Osteoblast (primary cell): ENCODE data around the gene APBA2. TPM values are rescaled to one million over a fixed set of nuclear protein-coding genes. Genes with fewer than 3 reads are reported as not detected.
A peak's percentile ranks its signal among the peaks of the same experiment; 100 is the strongest.

Experiments
- DNase-seq: peaks from one replicate; pipeline ENCODE4 v3.0.0; 2011; ENCODE audit warnings: low spot score, mixed read lengths; ENCODE audit not compliant: insufficient read length; ENCODE audit errors: missing footprints
- H2AFZ ChIP-seq: 2 replicates; pipeline ENCODE4 v1.6.0; 2011; ENCODE audit warnings: mild to moderate bottlenecking, low read length
- H3K27ac ChIP-seq: 2 replicates; pipeline ENCODE4 v1.5.1; 2011; ENCODE audit warnings: mild to moderate bottlenecking, low read depth, low read length, moderate library complexity
- H3K27me3 ChIP-seq: 2 replicates; pipeline ENCODE4 v1.6.0; 2012; ENCODE audit warnings: mild to moderate bottlenecking, control low read depth, inconsistent platforms, low read length, moderate library complexity; ENCODE audit not compliant: insufficient read depth
- H3K36me3 ChIP-seq: 2 replicates; pipeline ENCODE4 v1.5.1; 2011; ENCODE audit warnings: mild to moderate bottlenecking, low read length, control low read depth, moderate library complexity; ENCODE audit not compliant: insufficient read depth
- H3K4me1 ChIP-seq: 2 replicates; pipeline ENCODE4 v1.5.1; 2011; ENCODE audit warnings: mild to moderate bottlenecking, low read length, control low read depth, moderate library complexity; ENCODE audit not compliant: insufficient read depth
- H3K4me2 ChIP-seq: 2 replicates; pipeline ENCODE4 v1.6.0; 2011; ENCODE audit warnings: mild to moderate bottlenecking, low read length; ENCODE audit not compliant: insufficient read depth
- H3K4me3 ChIP-seq: fragments of 200-600 bp; sonication (generic); 3 replicates; pipeline ENCODE4 v1.5.1; 2012; ENCODE audit warnings: mild to moderate bottlenecking, low read length, inconsistent platforms; ENCODE audit not compliant: insufficient read depth
- H3K79me2 ChIP-seq: 2 replicates; pipeline ENCODE4 v1.6.0; 2012; ENCODE audit warnings: mild to moderate bottlenecking, low read length, control low read depth, inconsistent platforms; ENCODE audit not compliant: insufficient read depth
- H3K9me3 ChIP-seq: 2 replicates; pipeline ENCODE4 v1.5.1; 2011; ENCODE audit warnings: low read depth, low read length, control low read depth
- H4K20me1 ChIP-seq: 2 replicates; pipeline ENCODE4 v1.6.0; 2012; ENCODE audit warnings: mild to moderate bottlenecking, low read length, control low read depth; ENCODE audit not compliant: insufficient read depth
- total RNA-seq: library from RNA; depleted of rRNA; stranded (reverse); fragments of >200 nt; gene quantifications from 2 replicates; pipeline ENCODE4 v1.2.3, GENCODE V29; 2012
- TF ChIP-seq, protein P1 (sequence below): IDR thresholded peaks from 2 replicates; pipeline ENCODE4 v1.5.1; 2011; ENCODE audit warnings: mild to moderate bottlenecking, low read depth, low read length, moderate library complexity; ENCODE audit errors: extremely low read depth

The APBA2 gene
- total RNA-seq, 1 donor = 6.2 TPM

DNA sequence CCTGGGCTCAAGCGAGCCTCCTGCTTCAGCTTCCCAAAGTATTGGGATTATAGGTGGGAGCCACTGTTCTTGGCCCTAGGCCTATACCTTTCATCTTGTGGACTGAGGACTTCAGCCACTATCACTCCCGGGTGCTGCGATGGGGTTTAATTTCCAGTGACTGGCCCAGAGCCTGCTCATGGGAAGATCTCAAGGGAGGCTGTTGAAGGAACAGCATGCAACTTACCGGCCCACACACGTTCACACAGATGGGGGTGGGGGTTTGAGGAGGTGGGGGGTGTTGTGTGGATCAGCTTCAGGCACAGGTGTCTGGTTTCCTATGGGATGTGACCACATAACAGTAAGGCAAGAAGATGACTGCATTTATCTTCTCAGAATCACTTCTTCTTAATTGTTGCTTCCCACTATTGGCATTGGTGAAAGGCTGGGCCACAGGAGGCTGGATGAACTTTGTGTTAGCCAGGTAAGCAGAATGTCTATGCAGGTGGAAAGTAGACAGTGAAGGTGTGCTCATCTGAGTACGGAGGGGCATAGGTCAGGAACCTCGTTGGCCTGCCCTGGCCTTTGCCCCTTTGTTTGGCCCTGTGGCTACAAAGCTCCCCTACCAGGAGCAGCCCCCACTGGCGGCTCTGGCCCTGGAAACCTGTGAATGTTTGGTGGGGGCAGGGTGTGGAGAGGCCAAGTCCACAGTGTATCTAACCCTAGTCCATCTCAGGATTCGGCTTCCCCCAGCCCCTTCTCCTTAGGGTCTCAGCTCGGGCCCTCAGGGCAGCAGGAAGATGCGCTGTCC lies 1.4 kb upstream of the APBA2 start:
- Histone ChIP-seq H3K4me1 (no peaks in the 10 kb centered on the region), H3K9me3 (no peaks in the 10 kb centered on the region), H3K4me2 (no peak overlapping the region), H2AFZ (no peak overlapping the region), H3K4me3 (no peak overlapping the region), H3K27me3 (peaks cover 9% of the 10 kb centered on the region), H3K27ac (no peak overlapping the region), H3K79me2 (no peaks in the 10 kb centered on the region), H3K36me3 (no peaks in the 10 kb centered on the region), H4K20me1 (peaks cover 3% of the 10 kb centered on the region)
- no peak for DNase-seq
- TF ChIP-seq, protein P1, sequence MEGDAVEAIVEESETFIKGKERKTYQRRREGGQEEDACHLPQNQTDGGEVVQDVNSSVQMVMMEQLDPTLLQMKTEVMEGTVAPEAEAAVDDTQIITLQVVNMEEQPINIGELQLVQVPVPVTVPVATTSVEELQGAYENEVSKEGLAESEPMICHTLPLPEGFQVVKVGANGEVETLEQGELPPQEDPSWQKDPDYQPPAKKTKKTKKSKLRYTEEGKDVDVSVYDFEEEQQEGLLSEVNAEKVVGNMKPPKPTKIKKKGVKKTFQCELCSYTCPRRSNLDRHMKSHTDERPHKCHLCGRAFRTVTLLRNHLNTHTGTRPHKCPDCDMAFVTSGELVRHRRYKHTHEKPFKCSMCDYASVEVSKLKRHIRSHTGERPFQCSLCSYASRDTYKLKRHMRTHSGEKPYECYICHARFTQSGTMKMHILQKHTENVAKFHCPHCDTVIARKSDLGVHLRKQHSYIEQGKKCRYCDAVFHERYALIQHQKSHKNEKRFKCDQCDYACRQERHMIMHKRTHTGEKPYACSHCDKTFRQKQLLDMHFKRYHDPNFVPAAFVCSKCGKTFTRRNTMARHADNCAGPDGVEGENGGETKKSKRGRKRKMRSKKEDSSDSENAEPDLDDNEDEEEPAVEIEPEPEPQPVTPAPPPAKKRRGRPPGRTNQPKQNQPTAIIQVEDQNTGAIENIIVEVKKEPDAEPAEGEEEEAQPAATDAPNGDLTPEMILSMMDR = no peak

DNA sequence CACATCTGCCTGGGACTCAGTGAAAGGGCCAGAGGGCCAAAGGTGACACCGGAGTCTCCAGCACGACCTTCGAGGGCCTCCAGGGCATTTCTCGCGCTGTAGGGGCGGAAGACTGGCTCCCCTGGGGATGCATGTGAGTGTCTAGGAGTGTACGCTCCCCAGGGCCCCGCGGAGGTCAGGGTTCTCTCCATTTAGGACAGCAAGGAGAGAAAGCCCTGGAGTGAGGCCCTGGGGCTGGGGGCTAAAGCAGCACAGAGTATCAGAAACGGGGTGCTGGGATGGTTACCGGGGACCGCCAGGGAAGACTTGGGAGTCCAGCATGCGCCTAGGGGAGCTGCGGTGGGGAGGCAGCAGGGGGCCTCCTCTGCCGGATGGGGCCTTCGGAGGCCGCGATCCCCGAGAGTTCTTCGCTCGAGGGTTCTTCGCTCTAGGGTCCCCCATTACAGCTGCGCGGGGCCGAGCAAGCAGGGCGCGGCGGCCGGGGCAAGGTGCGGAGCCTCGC lies 595 bp upstream of the APBA2 start:
- Histone ChIP-seq H3K4me3 (peak overlapping the region; percentile 65), H3K27ac (no peak overlapping the region), H3K27me3 (peaks cover 9% of the 10 kb centered on the region), H4K20me1 (peaks cover 3% of the 10 kb centered on the region), H3K4me2 (peak overlapping the region; percentile 67), H3K4me1 (no peaks in the 10 kb centered on the region), H3K79me2 (no peaks in the 10 kb centered on the region), H3K9me3 (no peaks in the 10 kb centered on the region), H3K36me3 (no peaks in the 10 kb centered on the region), H2AFZ (peak overlapping the region; percentile 59)
- TF ChIP-seq, protein P1 = no peak
- DNase-seq = peak; percentile 83

GRCh38 chr15:28886431-28887338 lies 911 bp downstream of the APBA2 start:
- Histone ChIP-seq H4K20me1 (peaks cover 3% of the 10 kb centered on the region), H3K36me3 (no peaks in the 10 kb centered on the region), H3K27ac (no peak overlapping the region), H3K79me2 (no peaks in the 10 kb centered on the region), H3K4me2 (peak overlapping the region; percentile 63), H3K4me3 (peak overlapping the region; percentile 65), H3K4me1 (no peaks in the 10 kb centered on the region), H2AFZ (peak overlapping the region; percentile 35), H3K27me3 (peaks cover 9% of the 10 kb centered on the region), H3K9me3 (no peaks in the 10 kb centered on the region)
- TF ChIP-seq, protein P1 = no peak
- DNase-seq = no peak
